Measurements from ENCODE around the gene PHLPP1.

PHLPP1 gene

GRCh38 chr18:62847081-62847480 lies 131.7 kb downstream of the PHLPP1 start:
- DNase-seq (ENCODE audit: low read depth in 2 of 2), result no peak

- no peak for DNase-seq (ENCODE audit: low read depth in 2 of 2)
Observed at GRCh38 chr18:62848946-62849345, 133.6 kb downstream of the PHLPP1 start.

- no peak for DNase-seq (ENCODE audit: low read depth in 2 of 2)
Observed at GRCh38 chr18:62850619-62851306, 135.4 kb downstream of the PHLPP1 start.

- no peak for DNase-seq (ENCODE audit: low read depth in 2 of 2)
Observed at GRCh38 chr18:62852851-62853250, 137.5 kb downstream of the PHLPP1 start.

- DNase-seq (ENCODE audit: low read depth in 2 of 2), result no peak
Observed at GRCh38 chr18:62856294-62856693, 141.0 kb downstream of the PHLPP1 start.

DNA sequence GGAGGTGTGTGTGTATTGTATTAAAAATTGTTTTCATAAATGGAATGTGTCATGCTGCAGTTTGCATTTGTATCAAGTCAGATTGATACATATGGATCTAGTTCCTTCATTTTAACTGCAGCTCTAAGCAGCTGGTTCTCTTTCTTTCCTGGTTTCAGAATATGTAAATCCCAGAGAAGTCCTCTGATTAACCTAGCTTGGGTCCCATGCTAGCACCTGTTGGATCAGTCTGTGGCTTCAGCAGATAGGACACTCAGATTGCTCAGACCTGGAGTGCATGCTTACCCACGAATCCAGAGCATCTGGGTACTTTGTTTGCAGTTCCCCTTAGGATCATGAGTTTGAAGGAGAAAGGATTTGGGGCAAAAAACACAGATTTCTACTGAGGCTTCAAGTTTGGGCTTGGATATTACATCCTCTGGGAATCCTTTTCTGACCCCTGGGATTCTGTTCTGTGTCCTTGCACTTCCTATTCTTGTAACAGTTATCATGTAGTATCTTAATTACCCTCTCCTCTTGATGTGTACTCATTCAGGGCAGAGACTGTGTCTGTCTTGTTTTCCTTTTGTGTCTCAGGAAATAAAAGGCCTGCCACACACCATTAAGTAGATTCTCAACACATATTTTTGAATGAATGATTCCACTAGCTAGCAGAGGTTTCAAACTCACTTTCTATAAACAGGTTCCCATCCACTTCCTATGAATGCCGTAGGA lies 142.1 kb downstream of the PHLPP1 start:
- no peak for DNase-seq (ENCODE audit: low read depth in 2 of 2)

DNA sequence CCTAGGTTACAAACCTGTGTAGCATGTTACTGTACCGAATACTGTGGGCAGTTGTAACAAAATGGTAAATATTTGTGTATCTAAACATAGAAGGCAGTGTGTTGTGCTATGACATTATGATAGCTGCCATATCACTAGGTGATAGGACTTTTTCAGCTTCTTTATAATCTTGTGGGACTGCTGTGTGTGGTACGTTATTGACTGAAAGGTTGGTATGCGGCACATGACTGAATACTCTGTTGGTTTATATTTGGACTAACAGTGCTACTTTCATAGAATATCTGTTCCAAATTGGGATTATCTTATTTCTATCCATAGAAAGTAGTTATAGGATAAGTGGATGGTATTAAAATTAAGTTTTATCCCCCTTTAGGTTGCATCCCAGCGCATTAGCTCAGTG lies 144.7 kb downstream of the PHLPP1 start:
- no peak for DNase-seq (ENCODE audit: low read depth in 2 of 2)

DNA sequence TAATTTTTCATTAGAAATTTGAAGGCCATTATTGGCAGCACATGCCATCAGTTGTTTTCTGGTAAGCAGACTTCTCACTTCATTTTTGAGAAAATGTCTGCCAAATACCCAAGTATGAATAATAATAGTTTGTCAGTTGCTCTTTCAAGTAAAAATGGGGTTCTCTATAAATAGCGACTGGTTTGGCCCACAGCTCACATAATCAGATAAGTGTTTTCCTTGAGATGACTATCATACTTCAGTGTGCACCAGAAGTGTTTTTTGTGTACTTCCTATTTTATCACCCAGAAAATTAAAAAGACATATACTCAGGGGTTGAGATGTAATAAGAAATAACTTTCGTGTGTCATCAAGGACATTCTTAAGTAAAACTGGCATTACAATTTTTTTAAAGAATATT lies 147.1 kb downstream of the PHLPP1 start:
- DNase-seq (ENCODE audit: low read depth in 2 of 2), result no peak

- DNase-seq (ENCODE audit: low read depth in 2 of 2), result no peak
Observed at GRCh38 chr18:62863579-62864001, 148.2 kb downstream of the PHLPP1 start.

GRCh38 chr18:62865498-62865897 lies 150.2 kb downstream of the PHLPP1 start:
- DNase-seq (ENCODE audit: low read depth in 2 of 2), result no peak

DNA sequence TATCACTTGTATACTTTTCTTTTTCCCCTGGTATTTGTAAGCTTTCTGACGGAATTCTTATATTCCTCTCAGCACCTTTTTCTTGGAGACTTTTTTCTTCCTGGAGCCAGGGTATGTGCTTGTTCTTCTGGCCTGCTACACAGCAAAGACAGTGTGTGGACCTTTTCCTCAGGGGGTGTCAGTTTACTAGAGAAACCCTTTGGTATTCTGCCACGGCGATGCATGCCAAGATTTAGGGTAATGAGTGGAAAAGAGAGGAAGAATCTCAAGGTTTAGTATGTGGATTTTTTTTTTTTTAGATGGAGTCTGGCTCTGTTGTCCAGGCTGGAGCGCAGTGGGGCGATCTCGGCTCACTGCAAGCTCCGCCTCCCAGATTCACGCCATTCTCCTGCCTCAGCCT lies 152.2 kb downstream of the PHLPP1 start:
- no peak for DNase-seq (ENCODE audit: low read depth in 2 of 2)

- DNase-seq (ENCODE audit: low read depth in 2 of 2), result no peak
Observed at GRCh38 chr18:62868645-62869044, 153.3 kb downstream of the PHLPP1 start.

DNA sequence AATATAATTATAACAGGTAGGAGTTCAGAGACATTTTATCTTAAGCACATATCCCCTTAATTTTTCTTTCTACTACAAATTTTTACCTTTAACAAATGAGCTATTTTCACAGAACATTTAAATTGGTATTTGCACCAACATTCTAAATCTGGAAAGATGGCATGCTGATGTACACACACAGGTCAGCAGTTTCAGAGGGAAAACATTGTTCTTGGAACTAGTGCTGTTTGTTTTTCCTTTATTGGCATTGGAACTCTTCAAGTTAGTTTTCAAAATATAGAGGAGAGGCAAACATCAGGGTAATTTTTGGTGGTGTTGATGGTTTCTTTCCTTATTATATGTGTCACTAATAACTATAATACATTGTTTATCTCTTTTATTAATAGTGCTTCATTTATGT lies 155.3 kb downstream of the PHLPP1 start:
- no peak for DNase-seq (ENCODE audit: low read depth in 2 of 2)

DNA sequence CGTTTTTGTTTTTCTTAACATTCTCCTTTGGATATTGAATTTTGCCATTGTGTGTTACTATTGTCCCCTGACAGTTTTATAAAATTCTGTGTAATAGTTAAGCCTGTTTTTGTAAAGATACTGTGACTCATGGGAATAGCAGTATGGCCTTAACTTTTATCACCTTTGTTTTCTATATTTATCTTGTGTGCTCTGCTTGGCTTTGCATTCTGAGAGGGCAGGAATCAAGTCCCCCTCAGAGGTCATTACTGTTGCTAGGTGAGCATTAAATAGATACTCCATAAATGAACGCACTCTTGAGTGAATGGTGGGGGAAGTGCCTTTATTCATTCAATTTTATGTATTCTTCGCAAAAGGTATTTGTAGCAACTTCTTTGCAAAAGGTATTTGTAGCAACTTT lies 160.0 kb downstream of the PHLPP1 start:
- no peak for DNase-seq (ENCODE audit: low read depth in 2 of 2)

GRCh38 chr18:62876111-62876510 lies 160.8 kb downstream of the PHLPP1 start:
- no peak for DNase-seq (ENCODE audit: low read depth in 2 of 2)

- DNase-seq (ENCODE audit: low read depth in 2 of 2), result no peak
Observed at GRCh38 chr18:62876828-62877227, 161.5 kb downstream of the PHLPP1 start.

DNA sequence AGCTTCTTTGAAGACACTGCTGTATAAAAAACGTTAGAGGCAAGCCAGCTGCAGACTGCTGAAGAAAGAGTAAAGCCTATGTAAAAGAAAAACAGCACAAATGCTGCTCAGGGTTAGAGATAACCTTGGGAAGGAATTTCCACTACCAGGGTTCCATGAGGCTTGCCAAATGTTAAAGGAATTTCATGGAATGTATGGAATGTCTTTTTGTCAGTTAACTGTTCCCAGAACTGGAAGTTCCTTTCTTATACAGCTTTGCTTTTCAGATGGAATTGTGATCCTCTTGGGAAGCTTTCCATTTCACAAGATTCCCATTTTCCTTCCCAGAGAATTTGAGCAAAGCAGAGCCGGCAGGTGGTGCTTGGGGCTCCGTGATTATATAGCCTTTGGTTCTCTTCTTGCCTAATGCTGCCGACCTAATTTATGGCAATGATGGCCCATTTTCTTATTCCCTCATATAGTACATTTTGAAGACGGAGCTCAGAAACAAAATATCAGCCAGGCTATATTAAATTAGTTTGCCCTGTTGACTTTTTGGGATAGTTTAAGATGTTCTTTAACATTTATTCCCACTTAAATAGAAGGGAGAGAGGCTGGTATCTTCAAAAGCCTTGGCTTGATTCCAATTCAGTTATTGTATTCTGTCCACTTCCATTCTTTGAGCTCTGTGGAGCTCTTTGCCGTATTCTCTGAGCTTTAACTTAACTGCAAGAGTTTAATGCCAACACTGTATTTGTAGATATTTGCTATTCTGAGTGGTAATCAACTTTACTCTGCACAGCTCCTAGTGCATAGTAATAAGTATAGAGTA lies 162.3 kb downstream of the PHLPP1 start:
- DNase-seq (ENCODE audit: low read depth in 2 of 2), result no peak

DNA sequence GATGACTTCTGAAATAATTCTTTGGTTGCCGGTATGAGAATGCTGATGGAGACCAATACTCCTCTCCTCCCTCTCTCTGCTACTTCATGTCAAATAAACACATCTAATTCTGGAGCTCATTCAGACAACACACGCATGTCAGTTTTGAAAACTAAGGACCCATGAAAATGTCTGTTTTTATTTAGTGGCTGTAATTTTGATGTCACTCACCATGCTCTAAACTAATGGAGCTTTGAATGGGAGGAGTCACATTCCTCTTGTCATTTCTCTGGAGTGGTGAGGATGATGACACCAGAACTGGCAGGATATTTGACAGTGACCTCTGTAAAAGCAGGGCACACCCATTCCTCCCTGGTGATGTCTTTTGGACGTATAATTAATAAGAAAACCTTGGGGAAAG lies 163.0 kb downstream of the PHLPP1 start:
- no peak for DNase-seq (ENCODE audit: low read depth in 2 of 2)

- no peak for DNase-seq (ENCODE audit: low read depth in 2 of 2)
Observed at GRCh38 chr18:62880034-62880433, 164.7 kb downstream of the PHLPP1 start.

- no peak for DNase-seq (ENCODE audit: low read depth in 2 of 2)
Observed at GRCh38 chr18:62880673-62881364, 165.5 kb downstream of the PHLPP1 start.

- no peak for DNase-seq (ENCODE audit: low read depth in 2 of 2)
Observed at GRCh38 chr18:62881509-62882016, 166.2 kb downstream of the PHLPP1 start.

Measured in stimulated activated CD4-positive, alpha-beta T cell treated with anti-CD3 and anti-CD28 coated beads, Interleukin-1b, Interleukin-23, amount 100 ng/mL, for 1 hour (primary cell).